H1 (cell line): ENCODE results near the gene NXPE1. TPM values are rescaled to one million over a fixed set of nuclear protein-coding genes. Genes with fewer than 3 reads are reported as not detected.

Experiments used
- CTCF ChIA-PET: fragments of 300-600 bp; sonication (Branson Sonifier 250); formaldehyde crosslinking; loops from one replicate; lab custom pipeline; 2021; ENCODE audit not compliant: partially characterized antibody; lab: Charles Lee
- POLR2A ChIA-PET: fragments of 300-600 bp; sonication (Branson Sonifier 250); formaldehyde crosslinking; loops from one replicate; lab custom pipeline; 2021; ENCODE audit warnings: inconsistent platforms; ENCODE audit not compliant: partially characterized antibody; lab: Charles Lee
- DNase-seq, 2 experiments: peaks; one replicate each; pipeline versions ENCODE4 v3.0.0 to v3.0.0-alpha.2; 2010 to 2022; ENCODE audit warnings: low spot score in 2 of 2, low read depth in 1 of 2, mixed read lengths in 1 of 2
- FAIRE-seq: peaks from 2 replicates; lab custom pipeline; 2011; peaks lifted over from hg19 to GRCh38; lab: Jason Lieb, UNC
- H2AFZ ChIP-seq: 2 replicates; pipeline ENCODE4 v1.8.1; 2012; ENCODE audit warnings: low read length, inconsistent platforms
- H2AK5ac ChIP-seq: 2 replicates; pipeline ENCODE4 v1.6.1; 2013; ENCODE audit warnings: low read depth, low read length
- H2BK120ac ChIP-seq: replicated peaks from 2 replicates; pipeline ENCODE3; 2013; ENCODE audit warnings: low read depth, low read length, inconsistent platforms
- H2BK12ac ChIP-seq: 2 replicates; pipeline ENCODE4 v1.6.1; 2013; ENCODE audit warnings: low read depth, low read length
- H2BK15ac ChIP-seq: 2 replicates; pipeline ENCODE4 v1.6.1; 2013; ENCODE audit warnings: low read length
- H2BK20ac ChIP-seq: 2 replicates; pipeline ENCODE4 v1.6.1; 2013; ENCODE audit warnings: low read length
- H2BK5ac ChIP-seq: 2 replicates; pipeline ENCODE4 v1.6.1; 2013; ENCODE audit warnings: low read depth, low read length
- H3K14ac ChIP-seq: 2 replicates; pipeline ENCODE4 v1.6.1; 2013; ENCODE audit warnings: inconsistent platforms; ENCODE audit not compliant: insufficient read length
- H3K18ac ChIP-seq: 2 replicates; pipeline ENCODE4 v1.6.1; 2013; ENCODE audit warnings: low read length; ENCODE audit errors: extremely low read depth
- H3K23ac ChIP-seq: 2 replicates; pipeline ENCODE4 v1.6.1; 2013; ENCODE audit warnings: inconsistent platforms; ENCODE audit not compliant: insufficient read length
- H3K23me2 ChIP-seq: 2 replicates; pipeline ENCODE4 v1.6.1; 2013; ENCODE audit warnings: low read depth, low read length
- H3K27ac ChIP-seq: 2 replicates; pipeline ENCODE4 v1.6.1; 2011; ENCODE audit warnings: low read depth, low read length, inconsistent platforms
- H3K27me3 ChIP-seq, 4 experiments: replicated peaks in 1 of 4; 1 replicate in 1 of 4; 2 replicates in 3 of 4; pipeline versions ENCODE4 v1.6.1 to v1.8.1; 2011 to 2013; ENCODE audit warnings: low read length in 3 of 4, mild to moderate bottlenecking in 3 of 4, inconsistent platforms in 2 of 4, mixed read lengths in 2 of 4, moderate library complexity in 1 of 4; ENCODE audit not compliant: control insufficient read depth in 3 of 4, insufficient read depth in 3 of 4; ENCODE audit errors: extremely low read depth in 1 of 4
- H3K36me3 ChIP-seq, 4 experiments: 2 replicates each; pipeline versions ENCODE4 v1.6.1 to v1.8.1; 2011 to 2013; ENCODE audit warnings: mild to moderate bottlenecking in 4 of 4, low read length in 3 of 4, moderate library complexity in 2 of 4, control low read depth in 1 of 4, inconsistent platforms in 1 of 4; ENCODE audit not compliant: insufficient read depth in 4 of 4, control insufficient read depth in 2 of 4
- H3K4ac ChIP-seq: replicated peaks from 2 replicates; pipeline ENCODE3; 2013; ENCODE audit warnings: low read length, low read depth, mixed read lengths, inconsistent platforms; ENCODE audit not compliant: insufficient read length
- H3K4me1 ChIP-seq, 4 experiments: replicated peaks in 1 of 4; 1 replicate in 1 of 4; 2 replicates in 3 of 4; pipeline versions ENCODE4 v1.6.1 to v1.8.1; 2011 to 2013; ENCODE audit warnings: low read length in 3 of 4, inconsistent platforms in 2 of 4, mixed read lengths in 1 of 4; ENCODE audit not compliant: insufficient read depth in 4 of 4, control insufficient read depth in 3 of 4
- H3K4me2 ChIP-seq, 2 experiments: 2 replicates each; pipeline versions ENCODE4 v1.6.1 to v1.8.1; 2011 to 2013; ENCODE audit warnings: low read depth in 2 of 2, low read length in 2 of 2, control low read depth in 1 of 2, inconsistent platforms in 1 of 2, mild to moderate bottlenecking in 1 of 2; ENCODE audit not compliant: insufficient read depth in 1 of 2
- H3K4me3 ChIP-seq, 4 experiments: fragments of 200-600, 300-600 bp in 1 of 4; sonication (generic), shearing (Covaris generic), sonication (Bioruptor Twin) in 1 of 4; 2 replicates each; pipeline versions ENCODE4 v1.5.1 to v1.8.1; 2011 to 2016; ENCODE audit warnings: low read length in 4 of 4, low read depth in 3 of 4, control low read depth in 2 of 4, inconsistent platforms in 2 of 4, mild to moderate bottlenecking in 2 of 4, mixed read lengths in 1 of 4, moderate library complexity in 1 of 4; ENCODE audit not compliant: insufficient read depth in 2 of 4; ENCODE audit errors: extremely low read depth in 1 of 4
- H3K56ac ChIP-seq: replicated peaks from 2 replicates; pipeline ENCODE3; 2013; ENCODE audit warnings: low read depth, mild to moderate bottlenecking, mixed read lengths, low read length, inconsistent platforms; ENCODE audit not compliant: insufficient read length
- H3K79me1 ChIP-seq: 2 replicates; pipeline ENCODE4 v1.6.1; 2013; ENCODE audit warnings: low read depth, low read length, control low read depth
- H3K79me2 ChIP-seq, 2 experiments: 2 replicates each; pipeline versions ENCODE4 v1.6.1 to v1.8.1; 2012 to 2013; ENCODE audit warnings: low read length in 2 of 2, mild to moderate bottlenecking in 2 of 2, inconsistent platforms in 1 of 2; ENCODE audit not compliant: insufficient read depth in 2 of 2, control insufficient read depth in 1 of 2
- H3K9ac ChIP-seq, 4 experiments: replicated peaks in 1 of 4; 1 replicate in 1 of 4; 2 replicates in 3 of 4; pipeline versions ENCODE4 v1.6.1 to v1.8.1; 2011 to 2013; ENCODE audit warnings: low read depth in 3 of 4, low read length in 3 of 4, control low read depth in 2 of 4, mild to moderate bottlenecking in 2 of 4, moderate library complexity in 2 of 4, inconsistent platforms in 1 of 4; ENCODE audit errors: extremely low read depth in 1 of 4
- H3K9me3 ChIP-seq, 2 experiments: 2 replicates each; pipeline versions ENCODE4 v1.6.1 to v1.8.1; 2012 to 2013; ENCODE audit warnings: mild to moderate bottlenecking in 2 of 2, moderate library complexity in 2 of 2, control low read depth in 1 of 2, inconsistent platforms in 1 of 2, low read depth in 1 of 2, low read length in 1 of 2, mixed read lengths in 1 of 2; ENCODE audit not compliant: insufficient read depth in 2 of 2
- H4K20me1 ChIP-seq, 2 experiments: replicated peaks in 1 of 2; 2 replicates each; pipeline versions ENCODE3 to v1.8.1; 2011 to 2013; ENCODE audit warnings: inconsistent platforms in 2 of 2, low read length in 2 of 2, mild to moderate bottlenecking in 1 of 2; ENCODE audit not compliant: insufficient read depth in 2 of 2, control insufficient read depth in 1 of 2
- H4K5ac ChIP-seq: 2 replicates; pipeline ENCODE4 v1.6.1; 2013; ENCODE audit warnings: low read length, low read depth, mixed read lengths, inconsistent platforms; ENCODE audit not compliant: insufficient read length
- H4K8ac ChIP-seq: 2 replicates; pipeline ENCODE4 v1.8.0; 2013; ENCODE audit warnings: mild to moderate bottlenecking, moderate library complexity, low read length, inconsistent platforms; ENCODE audit not compliant: insufficient read depth; ENCODE audit errors: extremely low read depth
- H4K91ac ChIP-seq: replicated peaks from 2 replicates; pipeline ENCODE3; 2013; ENCODE audit warnings: low read length, mixed read lengths, inconsistent platforms; ENCODE audit not compliant: insufficient read length
- CBX5 ChIP-seq: fragments of 300-800, 300-1000 bp; sonication (generic); IDR thresholded peaks from 2 replicates; pipeline ENCODE4 v1.7.1; 2016; ENCODE audit warnings: antibody characterized with exemption, low read length, low read depth
- POLR2AphosphoS5 ChIP-seq: IDR thresholded peaks from 2 replicates; pipeline ENCODE4 v1.6.1; 2011; ENCODE audit warnings: low read depth, low read length
- WGBS, 2 experiments: shearing (Covaris generic) in 1 of 2; methylation state at CpG; one replicate each; pipeline versions ENCODE4 v1.1.6 to v1.1.7; 2013 to 2015; ENCODE audit warnings: low lambda C conversion rate in 2 of 2, mixed read lengths in 2 of 2, inconsistent platforms in 1 of 2, low coverage in 1 of 2, missing lambda C conversion rate in 1 of 2; ENCODE audit not compliant: insufficient replicate concordance in 2 of 2, insufficient coverage in 1 of 2, insufficient read length in 1 of 2; ENCODE audit errors: extremely low coverage in 1 of 2, missing lambda C conversion rate in 1 of 2; 5-methylcytosine and 5-hydroxymethylcytosine counted together
- polyA plus RNA-seq, 7 experiments: library from polyadenylated mRNA; depleted of rRNA in 3 of 7; stranded (reverse) in 5 of 7; unstranded in 2 of 7; fragments of >200 nt in 5 of 7; fragments of 200-250 nt in 2 of 7; gene quantifications; 1 replicate in 5 of 7; 2 replicates in 1 of 7; 4 replicates in 1 of 7; pipeline versions ENCODE4 v1.2.1 to v1.2.3, GENCODE V29; 2011 to 2013; ENCODE audit warnings: missing spikeins in 2 of 7, mixed read lengths in 2 of 7
- total RNA-seq: library from RNA; stranded (reverse); fragmentation: NEBNext Ultra II Directional; extraction: Animal tissue kit (Norgen Biotek cat#: 25700); gene quantifications from 2 replicates; pipeline ENCODE4 v1.2.1, GENCODE V29; 2021

The NXPE1 gene
- total and polyA plus RNA-seq, 2 of the 8 experiments (the other 6 are each of a cell fraction or from before 2014, with no cell fraction given) = not detected

GRCh38 chr11:114587398-114587953 is 27.8 kb upstream of the NXPE1 start:
- H3K23ac ChIP-seq = no peak overlapping the region
- no peak overlapping the region for H2BK5ac ChIP-seq
- H4K91ac ChIP-seq = no peak overlapping the region
- no peak overlapping the region for H2AK5ac ChIP-seq
- ChIA-PET POLR2A (no interaction called here), CTCF (interaction anchor here (1.0 to 2.7 kb wide), 4 partner anchors 9 to 306 kb away, joined by 3 to 7 read pairs (median 4); no protein-coding TSS in a partner anchor)
- no peak overlapping the region for H2BK20ac ChIP-seq
- no peak overlapping the region for H3K27ac ChIP-seq
- H4K5ac ChIP-seq = no peak overlapping the region
- H3K27me3 ChIP-seq = no peaks in the 10 kb centered on the region
- no peaks in the 10 kb centered on the region for H3K79me2 ChIP-seq
- no peak overlapping the region for H3K4ac ChIP-seq
- H4K8ac ChIP-seq = no peak overlapping the region
- no peak overlapping the region for H3K18ac ChIP-seq
- H4K20me1 ChIP-seq = no peaks in the 10 kb centered on the region
- no peaks in the 10 kb centered on the region; the same call in 1 of the 2 replicates for H3K23me2 ChIP-seq
- 98% methylated on average over 3 of the region's 3 CpGs; no CpG with 5 or more reads in 1 of the 2 experiments for WGBS, 2 experiments
- DNase-seq = no peak
- no peak overlapping the region for H2BK15ac ChIP-seq
- H3K79me1 ChIP-seq = no peaks in the 10 kb centered on the region
- H3K9me3 ChIP-seq = peaks cover 33 to 37% of the 10 kb centered on the region in 2 experiments
- no peaks in the 10 kb centered on the region for H3K4me1 ChIP-seq
- no peak overlapping the region for H3K14ac ChIP-seq
- no peak overlapping the region for H3K56ac ChIP-seq
- no peak for FAIRE-seq
- H2BK12ac ChIP-seq = no peak overlapping the region
- no peak overlapping the region for H2AFZ ChIP-seq
- TF ChIP-seq CBX5 (0 out of 2 replicates have a peak, but pooled peaks have one; percentile 64), POLR2AphosphoS5 (no peak)
- no peak overlapping the region for H2BK120ac ChIP-seq
- H3K9ac ChIP-seq = no peak overlapping the region
- H3K36me3 ChIP-seq = peaks cover 0 to 3% (median 0%) of the 10 kb centered on the region in 4 experiments; a peak in 3 of 8 replicates
- no peak overlapping the region for H3K4me3 ChIP-seq
- H3K4me2 ChIP-seq = no peak overlapping the region
